G401.6 (cell line): ENCODE data around the gene FGF14.

Experiments used
- FAIRE-seq: peaks from 2 replicates; lab custom pipeline; 2012; peaks lifted over from hg19 to GRCh38; lab: Jason Lieb, UNC

FGF14 gene

GRCh38 chr13:102401766-102402165, at the start of gene FGF14:
TSS of gene FGF14 (minus strand) at chr13:102402048.
- no peak for FAIRE-seq

DNA sequence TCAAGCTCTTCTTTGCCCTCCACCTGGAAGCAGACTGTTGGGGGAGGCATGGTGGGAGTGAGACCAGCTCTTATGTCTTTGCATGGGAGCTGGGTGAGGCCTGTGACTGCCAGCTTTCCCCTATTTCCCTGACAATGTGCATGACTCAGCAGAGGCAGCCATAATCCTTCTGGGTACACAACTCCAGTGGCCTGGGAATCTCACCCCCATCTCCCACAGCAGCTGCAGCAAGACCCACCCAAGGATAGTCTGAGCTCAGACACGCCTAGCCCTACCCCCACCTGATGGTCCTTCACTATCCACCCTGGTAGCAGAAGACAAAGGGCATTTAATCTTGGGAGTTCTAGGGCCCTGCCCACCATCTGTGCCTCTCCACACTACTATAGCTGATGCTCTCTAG, 41.4 kb upstream of the FGF14 start:
- no peak for FAIRE-seq

GRCh38 chr13:102441085-102441484, 39.2 kb upstream of the FGF14 start:
- no peak for FAIRE-seq

GRCh38 chr13:102440259-102440936, 38.5 kb upstream of the FGF14 start:
- FAIRE-seq, result no peak

DNA sequence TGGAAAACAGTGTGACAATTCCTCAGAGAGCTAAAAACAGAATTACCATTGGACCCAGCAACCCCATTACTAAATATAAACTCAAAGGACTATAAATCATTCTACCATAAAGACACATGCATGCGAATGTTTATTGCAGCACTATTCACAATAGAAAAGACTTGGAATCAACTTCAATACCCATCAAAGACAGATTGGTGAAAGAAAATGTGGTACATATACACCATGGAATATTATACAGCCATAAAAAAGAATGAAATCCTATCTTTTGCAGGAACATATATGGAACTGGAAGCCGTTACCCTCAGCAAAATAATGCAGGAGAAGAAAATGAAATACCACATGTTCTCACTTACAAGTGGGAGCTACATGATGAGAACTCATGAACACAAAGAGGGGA, 20.8 kb upstream of the FGF14 start:
- no peak for FAIRE-seq

DNA sequence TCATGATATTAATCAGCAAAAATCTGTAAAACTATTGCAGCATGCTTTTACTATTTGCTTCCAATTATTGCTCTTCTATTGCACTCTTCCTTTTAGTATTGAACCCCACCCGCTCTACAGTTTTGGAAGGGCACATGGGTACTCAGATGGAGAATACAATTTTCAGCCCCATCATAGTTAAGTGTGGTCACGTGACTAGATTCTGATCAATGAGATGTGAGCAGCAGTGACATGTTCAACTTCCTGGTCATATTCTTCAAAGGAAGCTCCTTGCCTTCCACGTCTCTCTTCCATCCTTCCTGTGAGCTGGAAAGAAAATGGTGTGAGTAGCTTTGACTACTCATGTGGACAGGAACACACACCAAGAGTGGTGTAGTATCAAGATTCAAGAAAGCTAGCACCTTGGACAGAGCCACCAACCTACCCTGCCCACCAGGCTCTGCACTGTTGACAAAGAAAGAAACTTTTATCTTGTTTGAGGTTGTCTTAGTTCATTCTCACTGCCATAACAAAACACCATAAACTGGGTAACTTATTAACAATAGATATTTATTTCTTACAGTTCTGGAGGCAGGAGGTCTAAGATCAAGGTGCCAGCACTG, 3.8 kb upstream of the FGF14 start:
- no peak for FAIRE-seq

DNA sequence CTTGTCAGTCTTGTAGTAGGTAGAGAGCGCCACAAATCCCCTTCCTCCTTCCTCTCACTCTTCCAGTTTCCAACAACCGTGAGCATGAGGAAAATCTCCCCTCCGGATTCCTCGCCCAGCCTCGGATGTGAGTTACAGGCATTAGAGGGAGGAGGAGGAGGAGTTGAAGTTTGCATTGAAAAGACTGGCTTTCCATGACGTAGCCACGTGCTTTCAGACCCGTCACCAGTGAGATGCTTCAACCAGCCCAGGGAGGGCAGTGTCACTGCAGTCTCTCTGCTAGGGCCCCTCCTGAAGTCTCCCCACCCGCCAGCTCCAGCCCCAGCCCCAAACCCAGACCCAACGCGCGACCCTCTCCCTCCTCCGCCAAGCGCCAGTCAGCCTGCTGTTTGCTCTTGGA, 442 bp upstream of the FGF14 start:
- no peak for FAIRE-seq

DNA sequence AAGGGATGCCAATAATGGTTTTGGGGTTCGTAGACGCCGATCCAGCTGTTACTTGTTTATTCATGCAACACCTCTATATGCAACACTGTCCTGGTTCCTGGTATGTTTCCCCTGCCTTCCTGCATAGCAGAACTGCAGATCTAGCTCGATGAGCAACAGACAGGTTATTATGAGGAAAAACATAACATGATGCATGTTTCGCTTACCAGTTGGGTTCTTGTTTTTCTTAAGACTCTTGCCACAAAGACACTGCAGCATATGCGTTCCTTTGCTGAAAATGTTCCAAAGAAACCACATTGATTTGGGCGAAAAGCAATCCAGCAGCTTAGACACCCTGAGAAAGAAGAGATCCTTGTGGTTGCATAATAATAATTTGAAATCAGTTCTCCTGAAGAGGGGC, 583 bp downstream of the FGF14 start:
- FAIRE-seq, result no peak

GRCh38 chr13:102400675-102401145, 1.1 kb downstream of the FGF14 start:
- FAIRE-seq, result no peak

- FAIRE-seq, result no peak
Measured at GRCh38 chr13:102399791-102400674, 1.8 kb downstream of the FGF14 start.

DNA sequence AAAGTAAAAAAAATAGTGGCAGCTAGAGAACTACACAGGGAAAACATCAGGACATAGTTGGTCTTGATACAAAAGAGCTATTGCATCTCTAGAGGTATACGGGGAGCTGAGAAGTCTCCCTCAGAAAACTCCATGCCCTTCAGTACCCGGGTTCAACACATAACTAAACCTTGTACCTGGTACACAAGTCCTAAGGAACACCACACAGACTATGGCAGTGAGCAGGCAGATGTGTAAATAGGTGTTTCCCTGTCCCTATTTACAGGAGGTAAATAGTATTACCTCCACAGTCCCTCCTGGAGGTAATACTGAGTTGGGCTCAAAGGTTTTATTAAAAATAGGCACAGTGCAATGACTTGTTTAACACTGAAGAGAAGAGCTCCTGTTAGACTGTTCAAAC, 5.9 kb downstream of the FGF14 start:
- FAIRE-seq, result no peak

DNA sequence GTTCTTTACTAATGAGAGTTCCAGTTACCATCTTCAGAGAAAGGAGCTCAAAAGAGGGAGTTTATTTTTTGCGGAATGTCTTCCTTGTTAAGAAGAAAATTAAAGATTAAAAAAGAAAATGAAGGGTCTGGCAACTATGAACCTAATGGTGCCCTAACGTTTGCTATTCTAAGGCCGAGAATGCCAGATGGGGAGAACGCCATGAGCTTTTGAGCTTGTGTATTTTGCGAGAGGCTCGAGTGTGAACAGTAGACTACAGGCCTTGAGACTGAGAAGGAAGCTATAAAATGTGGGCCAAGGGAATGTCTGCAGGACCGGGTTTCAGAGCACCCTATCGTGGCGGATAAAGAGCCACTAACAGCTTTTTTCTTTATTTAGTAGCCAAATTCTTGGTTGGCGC, 6.7 kb downstream of the FGF14 start:
- no peak for FAIRE-seq

DNA sequence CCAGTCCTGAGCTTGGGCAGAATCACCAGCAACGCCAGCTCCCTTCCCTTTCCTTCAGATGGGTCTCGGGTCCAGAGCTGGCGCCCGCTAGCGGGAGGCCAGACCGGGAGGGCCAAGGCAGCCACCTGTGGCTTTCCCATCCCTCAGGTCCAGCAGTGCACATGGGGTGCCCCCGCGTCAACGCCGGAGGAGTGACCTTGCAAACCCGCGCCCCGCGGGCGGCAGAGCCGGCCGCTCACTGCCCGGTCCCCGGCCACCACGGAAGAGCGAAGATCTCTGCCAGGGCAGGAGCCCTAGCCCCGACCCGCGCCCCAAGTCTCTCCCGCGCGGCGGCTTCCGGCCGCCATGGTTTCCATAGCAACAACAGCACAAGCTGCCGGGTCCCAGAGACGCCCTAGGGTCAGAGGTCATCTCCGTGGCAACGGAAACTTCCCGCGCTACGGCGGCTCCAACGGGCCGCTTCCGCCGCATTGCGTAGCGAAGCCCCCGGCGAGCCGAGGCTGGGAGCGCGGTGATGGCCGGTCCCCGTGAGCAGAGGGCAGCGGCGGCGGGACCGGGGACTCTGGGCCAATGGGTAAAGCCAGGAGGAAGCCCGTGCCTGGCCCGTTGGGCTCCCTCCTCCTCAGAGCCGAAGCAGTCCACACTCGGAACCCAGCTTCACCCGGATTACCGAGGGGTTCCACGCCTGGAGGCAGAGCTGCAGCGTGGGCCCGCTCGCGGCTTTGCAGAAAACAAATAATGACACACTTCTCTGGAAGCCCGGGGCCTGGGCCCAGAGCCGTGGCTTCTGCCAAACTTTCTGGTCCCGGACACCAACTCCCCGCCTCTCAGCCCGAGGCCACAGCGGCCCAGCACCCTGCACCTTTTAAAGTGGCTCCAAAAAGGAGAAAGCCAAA, 7.4 kb downstream of the FGF14 start:
- FAIRE-seq, result no peak

GRCh38 chr13:102392481-102393209, 9.2 kb downstream of the FGF14 start:
- FAIRE-seq, result no peak

- FAIRE-seq, result no peak
Measured at GRCh38 chr13:102386461-102386860, 15.4 kb downstream of the FGF14 start.

- no peak for FAIRE-seq
Measured at GRCh38 chr13:102380012-102380411, 21.8 kb downstream of the FGF14 start.

DNA sequence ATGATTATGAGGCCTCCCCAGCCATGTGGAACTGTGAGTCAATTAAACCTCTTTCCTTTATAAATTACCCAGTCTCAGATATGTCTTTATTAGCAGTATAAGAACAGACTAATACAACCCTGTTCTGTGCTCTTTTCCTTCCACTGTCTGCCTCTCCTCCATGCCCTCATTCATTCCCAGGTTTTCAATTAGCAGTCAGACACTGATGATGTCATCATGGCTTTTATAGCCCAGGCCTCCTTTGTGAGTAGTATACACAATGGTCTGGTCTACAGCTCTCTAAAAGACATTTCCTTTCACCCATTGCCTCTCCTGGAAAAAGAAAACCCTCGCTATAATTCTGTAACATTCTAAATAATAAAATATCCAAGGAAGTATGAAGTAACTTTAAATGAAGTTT, 25.5 kb downstream of the FGF14 start:
- FAIRE-seq, result no peak

DNA sequence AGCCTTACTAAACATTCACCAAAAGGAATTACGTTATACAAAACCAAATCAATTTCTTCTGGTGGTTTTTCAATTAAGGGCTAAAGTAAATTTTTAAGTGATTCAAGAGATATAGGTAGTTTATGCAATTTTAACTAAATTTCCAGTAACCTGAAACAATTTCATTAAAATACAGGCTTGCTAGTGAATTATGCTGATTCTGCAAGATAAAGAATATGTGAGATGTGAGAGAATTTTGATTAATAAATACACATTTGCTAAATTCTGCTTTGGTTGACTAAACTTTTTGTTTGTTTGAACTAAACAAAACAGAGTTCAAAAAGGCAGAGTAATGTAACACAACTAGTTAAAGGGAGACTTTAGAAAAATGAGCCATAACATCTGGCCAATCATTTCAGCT, 27.1 kb downstream of the FGF14 start:
- no peak for FAIRE-seq

DNA sequence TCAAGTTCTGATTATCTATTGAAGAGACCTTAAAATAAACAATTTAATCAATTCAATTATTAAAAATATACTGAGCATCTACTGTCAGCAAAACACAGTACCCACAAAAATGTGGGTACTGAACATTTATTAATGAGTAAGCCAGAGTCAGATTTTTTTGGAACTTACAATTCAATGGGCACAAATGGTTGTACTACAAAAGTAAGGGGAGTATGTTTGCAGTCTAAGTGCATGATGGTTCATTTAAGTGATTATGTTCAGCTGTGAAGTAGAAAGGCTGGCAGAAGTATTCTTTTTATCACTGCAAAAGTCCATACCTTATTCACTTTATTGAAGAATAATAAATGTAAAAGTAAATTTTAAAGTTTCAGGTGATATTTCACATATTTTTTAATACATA, 27.6 kb downstream of the FGF14 start:
- FAIRE-seq, result no peak

- FAIRE-seq, result no peak
Measured at GRCh38 chr13:102373221-102373620, 28.6 kb downstream of the FGF14 start.

DNA sequence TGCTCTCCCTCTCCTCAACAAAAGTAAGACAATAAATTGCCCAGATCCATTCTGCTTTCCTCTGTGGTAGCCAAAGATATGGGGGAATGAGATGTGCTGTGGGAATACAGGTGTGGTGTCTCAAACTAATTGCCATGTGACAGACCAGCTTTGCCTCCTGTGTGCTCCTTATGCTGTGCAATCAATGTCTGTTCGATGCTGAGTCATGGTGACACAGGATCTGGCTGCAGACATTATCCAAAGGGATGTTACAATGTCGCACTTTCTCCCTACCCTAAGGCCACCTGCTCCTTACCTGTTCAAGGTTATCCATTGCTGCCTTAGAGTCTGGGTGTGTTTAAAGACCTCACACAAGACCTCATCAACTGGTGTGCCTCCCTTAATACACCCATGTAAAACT, 32.5 kb downstream of the FGF14 start:
- FAIRE-seq, result no peak

DNA sequence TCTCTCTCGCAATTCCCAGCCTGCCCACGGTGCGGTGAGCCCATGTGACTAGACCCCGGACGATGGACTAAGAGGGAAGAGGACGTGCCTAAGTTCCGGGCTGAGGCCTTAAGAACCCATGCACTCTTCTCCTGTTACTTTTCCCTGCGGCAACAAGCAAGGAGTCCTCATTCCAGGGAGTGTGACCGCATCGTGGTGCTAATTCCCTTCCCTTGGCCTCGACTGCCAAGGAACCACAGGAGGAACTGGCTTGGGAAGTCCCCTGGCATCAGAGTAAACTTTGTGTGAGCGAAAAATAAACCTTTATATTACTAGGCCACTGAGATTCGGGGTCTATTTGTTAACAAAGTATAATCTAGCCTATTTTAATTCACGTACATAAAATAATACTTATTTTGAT, 34.0 kb downstream of the FGF14 start:
- FAIRE-seq, result no peak
